Kidney epithelial cell (primary cell): ENCODE data around the gene ADAM23. TPM values are rescaled to one million over a fixed set of nuclear protein-coding genes. Genes with fewer than 3 reads are reported as not detected.

Experiments
- DNase-seq: peaks from one replicate; pipeline ENCODE4 v3.0.0-alpha.2; 2010; ENCODE audit warnings: low read depth
- H3K27me3 ChIP-seq: 2 replicates; pipeline ENCODE4 v1.6.0; 2011; ENCODE audit warnings: low read length; ENCODE audit not compliant: control insufficient read depth, insufficient read depth
- H3K36me3 ChIP-seq: 2 replicates; pipeline ENCODE4 v1.5.1; 2011; ENCODE audit warnings: low read length; ENCODE audit not compliant: control insufficient read depth, insufficient read depth
- H3K4me3 ChIP-seq: 2 replicates; pipeline ENCODE4 v1.5.1; 2011; ENCODE audit warnings: low read depth, mild to moderate bottlenecking, control low read depth, low read length
- total RNA-seq: library from RNA; depleted of rRNA; stranded (reverse); fragments of >200 nt; gene quantifications from 2 replicates; pipeline ENCODE4 v1.2.3, GENCODE V29; 2015
- TF ChIP-seq, protein P1 (sequence below): IDR thresholded peaks from 2 replicates; pipeline ENCODE4 v1.5.1; 2011; ENCODE audit warnings: mild to moderate bottlenecking, moderate library complexity, low read length, control low read depth, inconsistent platforms; ENCODE audit not compliant: insufficient read depth, poor library complexity, severe bottlenecking

ADAM23 gene
- total RNA-seq, 1 donor from 2014 or later = 0.21 TPM

DNA sequence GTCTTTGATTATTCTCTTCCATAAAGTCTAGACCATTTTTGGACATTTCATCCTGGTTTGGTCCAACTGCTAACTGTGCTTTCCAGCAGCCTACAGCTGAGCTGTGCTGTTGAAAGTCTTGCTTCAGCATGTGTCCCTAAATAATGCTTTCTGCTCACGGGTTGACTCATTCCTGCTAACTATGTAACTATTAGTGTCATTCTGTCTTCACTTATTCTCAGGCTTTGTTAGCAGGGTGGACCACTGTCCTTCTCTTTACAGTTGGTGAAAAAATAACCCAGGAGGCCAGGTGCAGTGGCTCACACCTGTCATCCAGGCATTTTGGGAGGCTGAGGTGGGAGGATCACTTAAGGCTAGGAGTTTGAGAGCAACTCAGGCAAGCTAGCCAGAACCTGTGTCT, 8.9 kb downstream of the ADAM23 start:
- H3K27me3 ChIP-seq = no peaks in the 10 kb centered on the region
- TF ChIP-seq, protein P1, sequence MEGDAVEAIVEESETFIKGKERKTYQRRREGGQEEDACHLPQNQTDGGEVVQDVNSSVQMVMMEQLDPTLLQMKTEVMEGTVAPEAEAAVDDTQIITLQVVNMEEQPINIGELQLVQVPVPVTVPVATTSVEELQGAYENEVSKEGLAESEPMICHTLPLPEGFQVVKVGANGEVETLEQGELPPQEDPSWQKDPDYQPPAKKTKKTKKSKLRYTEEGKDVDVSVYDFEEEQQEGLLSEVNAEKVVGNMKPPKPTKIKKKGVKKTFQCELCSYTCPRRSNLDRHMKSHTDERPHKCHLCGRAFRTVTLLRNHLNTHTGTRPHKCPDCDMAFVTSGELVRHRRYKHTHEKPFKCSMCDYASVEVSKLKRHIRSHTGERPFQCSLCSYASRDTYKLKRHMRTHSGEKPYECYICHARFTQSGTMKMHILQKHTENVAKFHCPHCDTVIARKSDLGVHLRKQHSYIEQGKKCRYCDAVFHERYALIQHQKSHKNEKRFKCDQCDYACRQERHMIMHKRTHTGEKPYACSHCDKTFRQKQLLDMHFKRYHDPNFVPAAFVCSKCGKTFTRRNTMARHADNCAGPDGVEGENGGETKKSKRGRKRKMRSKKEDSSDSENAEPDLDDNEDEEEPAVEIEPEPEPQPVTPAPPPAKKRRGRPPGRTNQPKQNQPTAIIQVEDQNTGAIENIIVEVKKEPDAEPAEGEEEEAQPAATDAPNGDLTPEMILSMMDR = no peak
- DNase-seq = no peak
- H3K36me3 ChIP-seq = no peaks in the 10 kb centered on the region
- no peak overlapping the region for H3K4me3 ChIP-seq

- no peaks in the 10 kb centered on the region for H3K27me3 ChIP-seq
- TF ChIP-seq, protein P1 = no peak
- no peaks in the 10 kb centered on the region for H3K36me3 ChIP-seq
- H3K4me3 ChIP-seq = no peak overlapping the region
- no peak for DNase-seq
These were observed 9.4 kb downstream of the ADAM23 start for GRCh38 chr2:206452750-206453149.

DNA sequence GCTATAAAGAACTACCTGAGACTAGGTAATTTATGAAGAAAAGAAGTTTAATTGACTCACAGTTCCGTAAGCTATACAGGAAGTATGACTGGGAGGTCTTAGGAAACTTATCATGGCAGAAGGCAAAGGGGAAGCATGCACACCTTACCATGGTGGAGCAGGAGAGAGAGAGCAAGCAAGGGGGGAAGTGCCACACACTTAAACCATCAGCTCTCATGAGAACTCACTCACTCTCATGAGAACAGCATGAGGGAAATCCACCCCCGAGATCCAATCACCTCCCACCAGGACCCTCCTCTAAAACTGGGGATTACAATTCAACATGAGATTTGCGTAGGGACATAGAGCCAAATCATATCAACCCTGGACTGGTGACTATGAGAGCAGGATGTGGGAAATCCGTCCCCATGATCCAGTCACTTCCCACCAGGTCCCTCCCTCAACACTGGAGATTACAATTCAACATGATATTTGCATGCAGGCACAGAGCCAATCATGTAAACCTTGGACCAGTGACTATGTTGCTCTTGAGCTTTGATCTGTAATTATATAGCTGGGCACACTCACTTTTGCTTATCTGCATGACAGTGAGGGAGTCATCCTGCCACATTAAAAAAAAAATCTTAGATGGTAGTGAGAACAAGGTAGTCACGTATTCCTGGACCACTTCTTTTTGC, 12.9 kb downstream of the ADAM23 start:
- TF ChIP-seq, protein P1 = no peak
- no peaks in the 10 kb centered on the region for H3K36me3 ChIP-seq
- no peak for DNase-seq
- no peaks in the 10 kb centered on the region for H3K27me3 ChIP-seq
- no peak overlapping the region for H3K4me3 ChIP-seq

DNA sequence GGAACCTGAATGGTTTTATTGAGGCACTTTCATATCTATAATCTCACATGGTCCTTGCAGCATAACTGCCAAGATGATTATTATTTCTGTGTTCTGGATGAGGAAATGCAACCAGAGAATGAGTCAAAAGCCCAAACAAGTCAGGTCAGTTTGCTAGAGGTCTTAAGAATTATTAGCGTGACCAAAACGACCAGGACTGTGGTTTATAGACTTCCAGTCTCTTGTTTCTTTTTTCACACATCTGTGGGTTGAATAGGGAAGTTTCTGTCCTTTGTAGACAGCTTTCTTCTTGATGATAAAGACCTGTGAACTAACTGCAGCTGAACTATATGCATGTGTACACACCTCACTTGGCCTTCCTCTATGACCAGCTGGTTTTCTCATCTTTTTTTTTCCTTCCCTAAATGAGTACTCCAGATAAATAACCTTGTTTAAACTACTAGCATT, 13.9 kb downstream of the ADAM23 start:
- DNase-seq = peak; percentile 12
- H3K27me3 ChIP-seq = no peaks in the 10 kb centered on the region
- TF ChIP-seq, protein P1 = no peak
- H3K4me3 ChIP-seq = no peak overlapping the region
- no peaks in the 10 kb centered on the region for H3K36me3 ChIP-seq

DNA sequence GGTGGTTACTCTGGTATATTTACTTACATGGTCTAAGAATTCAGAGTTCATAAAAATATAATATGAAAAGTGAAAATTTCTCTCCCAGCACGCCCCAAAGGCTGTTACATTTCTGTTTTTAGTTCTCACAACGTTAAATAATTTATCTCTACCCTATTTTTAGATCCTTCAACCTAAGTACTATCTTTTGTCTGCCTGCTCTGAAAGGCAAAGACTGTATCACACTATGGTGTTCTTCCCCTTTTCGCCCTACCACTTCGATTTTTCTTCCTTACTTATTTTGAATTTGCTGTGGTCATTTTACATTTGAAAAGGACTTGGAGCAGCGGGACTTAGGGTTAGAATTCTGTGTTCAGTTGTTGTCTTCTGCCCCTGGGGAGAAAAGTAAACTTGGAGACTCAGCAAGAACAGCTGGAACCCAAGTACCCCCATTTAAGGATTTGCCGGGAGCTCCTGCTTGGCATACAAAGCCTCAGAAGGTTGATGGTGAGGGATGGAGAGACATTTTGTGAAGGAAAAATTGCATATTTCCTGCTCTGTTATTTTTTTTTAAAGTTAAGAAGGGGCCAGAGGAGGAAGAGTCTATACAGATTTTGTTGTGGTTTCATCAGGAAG, 19.0 kb downstream of the ADAM23 start:
- no peaks in the 10 kb centered on the region for H3K27me3 ChIP-seq
- H3K36me3 ChIP-seq = no peaks in the 10 kb centered on the region
- TF ChIP-seq, protein P1 = no peak
- DNase-seq = no peak
- H3K4me3 ChIP-seq = no peak overlapping the region

DNA sequence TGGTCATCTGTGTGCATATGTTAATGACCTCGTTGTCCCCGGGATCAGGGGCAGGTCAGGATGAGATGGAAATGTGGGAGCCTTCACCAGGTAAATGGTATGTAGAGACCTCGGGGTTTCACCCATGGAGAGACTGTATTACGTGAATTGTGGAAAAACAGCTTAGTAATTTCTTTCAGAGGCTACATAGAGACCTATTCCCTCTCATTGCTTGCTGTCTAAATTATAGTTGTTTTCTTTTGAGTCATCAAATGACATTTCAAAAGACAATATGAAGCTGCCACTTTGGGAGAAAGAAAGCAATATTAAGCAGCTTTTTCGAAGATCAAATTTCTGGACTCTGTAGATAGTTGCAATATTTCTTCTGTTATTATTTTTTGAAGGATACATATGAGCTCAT, 20.4 kb downstream of the ADAM23 start:
- no peaks in the 10 kb centered on the region for H3K27me3 ChIP-seq
- TF ChIP-seq, protein P1 = no peak
- no peak overlapping the region for H3K4me3 ChIP-seq
- H3K36me3 ChIP-seq = no peaks in the 10 kb centered on the region
- no peak for DNase-seq
